ENCODE results near the gene KRT84. TPM values are rescaled to one million over a fixed set of nuclear protein-coding genes. Genes with fewer than 3 reads are reported as not detected.

KRT84 gene
- total and polyA plus RNA-seq, 9 of the 15 experiments (the other 6 are each of a cell fraction or from before 2014, with no cell fraction given) = not detected

- TF ChIP-seq CREB3L1 (IDR thresholded peaks at IDR 0.05; ENCODE audit: borderline replicate concordance, low read depth) (no peak), PRPF4 (IDR thresholded peaks at IDR 0.05; ENCODE audit: insufficient read depth, low read depth, low read length, poor library complexity, severe bottlenecking) (no peak), ZSCAN29 (IDR thresholded peaks at IDR 0.05) (no peak), GATAD2B (IDR thresholded peaks at IDR 0.05; ENCODE audit: borderline replicate concordance) (no peak), CTCF (IDR thresholded peaks at IDR 0.05 in 2 of 3, conservative IDR thresholded peaks at IDR 0.05 in 1 of 3; ENCODE audit: insufficient read depth in 2 of 3, low read depth in 1 of 3, low read length in 3 of 3) (peak; percentile 37 to 45 (median 37); a peak in 4 of 6 replicates), RAD21 (CRISPR knock-in tag; conservative IDR thresholded peaks at IDR 0.05 in 1 of 2, IDR thresholded peaks at IDR 0.05 in 1 of 2) (peak in 1 of 2 experiments; percentile 31; a peak in 2 of 4 replicates), TBL1XR1 (IDR thresholded peaks at IDR 0.05; ENCODE audit: low read length in 2 of 2) (no peak), SMARCB1 (IDR thresholded peaks at IDR 0.05; ENCODE audit: insufficient read length, low read depth) (no peak)
Observed at GRCh38 chr12:52428121-52428520, 42.7 kb upstream of the KRT84 start (continued).
